DMS53 treated with DMSO at 0.1 percent for 48 hours (cell line): ENCODE measurements around the gene CNP.

Source experiments
- DNase-seq: peaks from one replicate; lab custom pipeline; 2025; ENCODE audit not compliant: unreplicated experiment; lab: John Stamatoyannopoulos, UW

The CNP gene

DNA sequence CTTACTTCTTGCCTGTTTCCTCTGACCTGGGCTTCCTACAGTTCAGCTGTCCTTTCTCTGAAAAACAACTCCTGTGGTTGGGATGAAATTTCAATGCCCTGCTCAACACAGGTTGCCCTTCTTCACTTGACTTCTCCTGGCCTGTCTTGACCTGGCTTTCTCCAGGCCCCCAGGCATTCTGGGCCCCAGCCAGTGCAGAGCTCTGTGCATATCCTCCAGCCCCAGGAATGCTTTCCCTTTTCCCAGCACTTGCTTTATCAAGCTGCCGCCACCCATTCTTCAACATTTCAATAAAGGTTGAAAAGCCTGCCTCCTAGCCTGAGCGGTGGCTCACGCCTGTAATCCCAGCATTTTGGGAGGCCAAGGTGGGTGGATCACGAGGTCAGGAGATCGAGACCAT lies 25.4 kb upstream of the CNP start:
- DNase-seq = no peak

DNA sequence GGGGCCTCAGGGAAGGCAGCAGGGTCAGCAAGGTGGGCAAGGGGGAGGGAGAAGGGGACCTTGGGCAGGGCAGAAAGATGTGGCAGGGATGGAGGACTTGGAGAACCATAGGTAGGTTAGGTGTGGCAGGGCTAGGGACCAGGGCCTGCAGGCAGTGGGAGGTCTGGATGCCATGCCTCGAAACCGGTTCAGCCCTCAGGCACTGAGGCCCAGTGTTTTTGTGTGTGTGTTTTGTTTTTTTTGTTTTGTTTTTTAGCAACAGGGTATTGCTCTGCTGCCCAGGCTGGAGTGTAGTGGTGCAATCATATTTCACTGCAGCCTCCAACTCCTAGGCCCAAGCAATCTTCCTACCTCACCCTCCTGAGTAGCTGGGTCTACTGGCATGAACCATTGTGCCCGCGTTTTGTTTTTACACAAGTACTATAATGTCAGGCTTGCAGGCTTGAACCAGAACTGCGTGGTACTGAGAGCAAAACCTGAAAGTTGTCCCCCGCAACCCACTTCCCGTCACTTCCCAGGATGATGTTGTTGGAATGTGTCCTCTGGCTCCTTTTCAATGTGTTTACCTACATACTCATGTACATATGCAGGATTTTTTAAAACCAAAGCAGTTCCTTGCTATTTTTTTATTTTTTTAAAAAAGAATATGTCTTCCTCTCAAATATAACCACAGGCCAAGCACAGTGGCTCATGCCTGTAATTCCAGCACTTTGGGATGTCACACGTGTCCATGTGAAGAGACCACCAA lies 23.8 kb upstream of the CNP start:
- DNase-seq = no peak

DNA sequence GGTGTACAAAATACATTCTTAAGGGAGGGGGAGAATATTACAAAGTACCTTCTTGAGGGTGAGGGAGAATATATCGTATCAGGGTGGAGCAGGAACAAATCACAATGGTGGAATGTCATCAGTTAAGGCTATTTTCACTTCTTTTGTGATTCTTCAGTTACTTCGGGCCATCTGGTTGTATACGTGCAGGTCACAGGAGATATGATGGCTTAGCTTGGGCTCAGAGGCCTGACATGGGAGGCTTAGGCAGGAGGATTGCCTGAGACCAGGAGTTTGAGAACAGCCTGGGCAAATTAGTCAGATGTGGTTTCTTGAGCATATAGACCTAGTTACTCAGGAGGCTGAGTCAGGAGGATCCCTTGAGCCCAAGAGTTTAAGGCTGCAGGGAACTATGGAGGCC lies 23.1 kb upstream of the CNP start:
- DNase-seq = no peak

DNA sequence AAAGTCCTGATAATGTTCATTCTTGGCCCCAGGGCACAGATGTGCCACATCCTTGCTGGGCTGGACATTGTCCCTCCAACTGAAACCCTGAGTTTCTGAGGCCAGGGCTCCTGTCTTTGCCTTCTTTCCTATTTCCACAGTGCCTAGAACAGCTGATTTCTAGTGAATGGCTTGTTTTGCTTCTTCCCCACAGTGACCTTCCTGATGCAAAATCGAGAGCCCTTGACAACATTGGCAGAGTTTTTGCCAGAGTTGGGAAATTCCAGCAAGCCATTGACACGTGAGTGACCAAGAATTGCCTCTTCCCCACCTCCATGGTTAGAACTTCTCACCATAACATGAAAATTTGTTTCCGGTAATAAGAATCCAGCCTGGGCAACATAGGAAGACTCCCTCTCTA lies 21.7 kb upstream of the CNP start:
- DNase-seq = no peak

DNA sequence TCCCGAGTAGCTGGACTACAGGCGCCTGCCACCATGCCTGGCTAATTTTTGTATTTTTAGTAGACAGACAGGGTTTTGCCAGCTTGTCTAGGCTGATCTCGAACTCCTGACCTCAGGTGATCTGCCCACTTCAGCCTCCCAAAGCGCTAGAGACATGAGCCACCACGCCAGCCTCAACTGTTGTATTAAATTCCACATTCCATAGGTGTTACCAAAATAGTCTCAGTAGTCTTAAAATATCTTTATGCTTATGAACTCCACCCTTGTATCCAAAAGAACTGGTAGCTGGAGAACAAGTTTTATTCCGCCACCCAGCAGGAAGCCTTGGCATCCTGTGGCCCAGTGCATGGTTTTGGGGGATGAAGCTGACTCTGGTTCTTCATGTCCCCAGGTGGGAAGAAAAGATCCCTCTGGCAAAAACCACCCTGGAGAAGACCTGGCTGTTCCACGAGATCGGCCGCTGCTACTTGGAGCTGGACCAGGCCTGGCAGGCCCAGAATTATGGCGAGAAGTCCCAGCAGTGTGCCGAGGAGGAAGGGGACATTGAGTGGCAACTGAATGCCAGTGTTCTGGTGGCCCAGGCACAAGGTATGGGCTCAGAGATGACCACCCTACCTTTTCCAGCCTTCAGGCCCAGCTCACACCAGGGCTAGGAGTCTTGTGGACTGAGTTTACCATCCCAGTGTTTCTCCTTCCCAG lies 17.7 kb upstream of the CNP start:
- no peak for DNase-seq

DNA sequence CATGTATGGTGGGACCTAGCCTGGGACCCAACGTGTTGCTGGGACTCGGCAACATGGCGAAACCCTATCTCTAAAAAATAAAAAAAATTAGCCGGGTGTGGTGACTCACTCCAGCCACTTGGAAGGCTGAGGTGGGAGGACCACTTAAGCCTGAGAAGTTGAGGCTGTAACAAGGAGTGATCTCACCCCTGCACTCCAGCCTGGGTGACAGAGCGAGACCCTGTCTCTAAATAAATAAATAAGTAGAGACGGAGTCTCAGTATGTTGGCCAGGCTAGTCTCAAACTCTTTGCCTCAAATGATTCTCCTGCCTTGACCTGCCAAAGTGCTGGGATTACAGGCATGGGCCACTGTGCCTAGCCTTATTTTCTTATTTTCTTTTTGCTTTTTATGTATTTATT lies 10.1 kb upstream of the CNP start:
- no peak for DNase-seq

DNA sequence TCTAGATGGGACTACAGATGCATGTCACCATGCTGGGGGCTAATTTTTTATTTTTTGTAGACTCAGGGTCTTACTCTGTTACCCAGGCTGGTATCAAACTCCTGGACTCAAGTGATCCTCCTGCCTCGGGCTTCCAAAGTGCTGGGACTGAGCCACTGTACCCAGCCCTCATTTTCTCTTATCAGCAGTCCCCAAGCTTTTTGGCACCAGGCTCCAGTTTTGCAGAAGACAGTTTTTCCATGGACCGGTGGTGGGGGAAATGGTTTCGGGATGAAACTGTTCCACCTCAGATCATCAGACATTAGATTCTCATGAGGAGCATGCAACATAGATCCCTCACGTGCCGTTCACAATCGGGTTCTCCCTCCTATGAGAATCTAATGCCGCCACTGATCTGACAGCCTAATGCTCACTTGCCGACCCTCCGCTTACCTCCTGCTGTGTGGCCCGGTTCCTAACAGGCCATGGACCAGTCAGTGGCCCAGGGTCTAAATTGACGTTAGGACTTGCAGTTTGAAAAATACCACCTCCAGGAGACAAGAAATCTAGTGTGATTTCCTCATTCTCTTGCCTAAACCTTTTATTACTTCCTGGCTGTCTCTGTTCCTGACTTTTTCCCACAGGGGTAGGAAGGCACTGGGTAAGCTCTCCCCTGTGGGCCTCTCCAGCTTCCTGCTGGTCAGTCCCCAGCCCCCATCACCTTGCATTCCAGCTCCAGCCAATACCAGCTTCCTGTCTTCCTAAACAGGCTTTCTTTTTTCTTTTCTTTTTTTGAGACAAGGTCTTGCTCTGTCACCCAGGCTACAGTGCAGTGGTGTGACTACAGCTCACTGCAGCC lies 9.3 kb upstream of the CNP start:
- DNase-seq = no peak

DNA sequence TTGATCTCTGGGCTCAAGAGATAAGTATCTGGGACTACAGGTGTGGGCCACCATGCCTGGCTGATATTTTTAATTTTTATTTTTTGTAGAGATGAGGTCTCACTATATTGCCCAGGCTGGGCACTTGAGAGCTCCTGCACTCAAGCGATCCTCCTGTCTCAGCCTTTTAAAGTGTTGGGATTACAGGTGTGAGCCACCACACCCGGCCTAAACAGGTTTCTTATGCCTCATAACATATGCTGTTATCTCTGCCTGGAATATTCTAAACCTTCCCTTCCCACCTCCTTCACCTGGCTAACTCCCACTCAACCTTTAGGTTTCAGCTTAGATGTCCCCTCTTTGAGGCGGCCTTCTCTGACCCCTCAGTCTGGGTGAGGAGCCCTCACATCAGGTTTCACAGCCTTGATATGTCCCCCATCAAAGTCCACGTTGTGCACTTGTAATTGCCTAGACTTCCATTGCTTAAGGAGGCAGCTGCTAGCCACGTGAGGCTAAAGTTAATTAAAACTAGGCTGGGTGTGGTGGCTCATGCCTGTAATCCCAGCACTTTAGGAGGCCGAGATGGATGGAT lies 8.6 kb upstream of the CNP start:
- DNase-seq = no peak

DNA sequence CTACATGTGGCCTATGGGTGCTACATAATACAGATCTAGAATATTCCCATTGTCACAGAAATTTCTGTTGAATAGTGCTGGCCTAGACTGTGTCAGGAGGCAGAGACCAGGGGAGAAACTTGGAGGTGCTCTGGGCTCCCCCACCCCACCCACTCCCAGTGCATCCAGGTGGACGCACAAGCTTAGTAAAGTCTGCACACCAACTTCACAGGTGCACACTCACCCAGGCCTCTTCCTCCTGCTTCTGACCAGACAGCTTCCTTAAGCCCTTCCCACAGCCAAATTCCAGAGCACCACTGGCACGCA lies 7.6 kb upstream of the CNP start:
- no peak for DNase-seq

DNA sequence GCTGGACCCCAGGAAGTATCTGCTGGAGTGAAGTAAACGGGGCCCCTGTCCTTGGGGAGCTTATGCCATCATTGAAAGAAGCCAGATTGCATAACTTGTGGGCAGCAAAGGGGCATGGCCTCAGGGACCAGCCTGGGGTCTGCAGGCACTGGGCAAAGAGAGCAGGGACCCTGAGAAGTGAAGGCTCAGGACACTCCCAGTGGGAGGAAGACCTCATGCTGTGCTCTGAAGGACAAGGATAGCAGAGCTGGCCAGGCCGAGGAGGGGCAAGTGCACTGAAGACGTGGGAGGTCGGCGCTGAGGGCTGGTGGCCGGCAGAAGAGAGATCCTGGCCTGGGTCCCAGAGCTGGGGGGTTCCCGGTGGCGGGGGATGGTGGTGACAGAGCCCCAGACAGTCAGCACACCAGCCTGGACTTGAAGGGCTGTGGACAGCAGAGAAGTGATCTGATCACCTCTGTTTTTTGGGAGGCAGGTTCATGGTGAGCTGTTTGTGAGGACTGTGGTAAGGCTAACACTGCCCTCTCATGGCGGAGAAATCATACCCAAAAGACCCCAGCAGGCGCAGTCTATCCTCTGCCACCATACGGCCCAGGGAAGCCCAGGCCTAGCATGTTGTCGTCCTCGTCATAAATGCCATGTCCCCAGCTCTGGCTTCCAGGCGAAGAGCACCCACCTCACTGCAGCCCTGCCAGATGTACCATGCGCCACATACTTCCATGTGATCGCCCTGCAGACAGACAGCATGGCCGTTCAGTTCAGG lies 7.1 kb upstream of the CNP start:
- DNase-seq = no peak

DNA sequence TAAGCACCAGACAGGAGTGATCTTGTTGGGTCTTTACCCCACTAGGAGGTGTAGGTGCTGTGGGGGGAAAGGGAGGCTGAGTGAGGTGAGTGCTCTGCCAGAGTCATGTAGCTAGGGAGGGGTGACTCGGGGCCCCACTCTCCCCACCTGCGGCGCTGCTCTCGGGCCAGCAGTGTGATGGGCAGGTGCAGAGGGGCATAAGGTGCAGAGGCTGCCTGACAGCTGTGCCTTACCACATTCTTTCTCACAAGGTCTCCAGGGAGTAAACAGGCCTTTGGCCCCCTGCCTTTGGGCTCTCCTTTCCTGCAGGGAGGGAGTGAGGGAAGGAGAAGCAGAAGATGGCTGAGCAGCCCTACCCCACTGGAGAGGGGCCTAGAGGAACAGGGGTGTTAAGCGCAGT lies 4.5 kb upstream of the CNP start:
- DNase-seq = no peak

DNA sequence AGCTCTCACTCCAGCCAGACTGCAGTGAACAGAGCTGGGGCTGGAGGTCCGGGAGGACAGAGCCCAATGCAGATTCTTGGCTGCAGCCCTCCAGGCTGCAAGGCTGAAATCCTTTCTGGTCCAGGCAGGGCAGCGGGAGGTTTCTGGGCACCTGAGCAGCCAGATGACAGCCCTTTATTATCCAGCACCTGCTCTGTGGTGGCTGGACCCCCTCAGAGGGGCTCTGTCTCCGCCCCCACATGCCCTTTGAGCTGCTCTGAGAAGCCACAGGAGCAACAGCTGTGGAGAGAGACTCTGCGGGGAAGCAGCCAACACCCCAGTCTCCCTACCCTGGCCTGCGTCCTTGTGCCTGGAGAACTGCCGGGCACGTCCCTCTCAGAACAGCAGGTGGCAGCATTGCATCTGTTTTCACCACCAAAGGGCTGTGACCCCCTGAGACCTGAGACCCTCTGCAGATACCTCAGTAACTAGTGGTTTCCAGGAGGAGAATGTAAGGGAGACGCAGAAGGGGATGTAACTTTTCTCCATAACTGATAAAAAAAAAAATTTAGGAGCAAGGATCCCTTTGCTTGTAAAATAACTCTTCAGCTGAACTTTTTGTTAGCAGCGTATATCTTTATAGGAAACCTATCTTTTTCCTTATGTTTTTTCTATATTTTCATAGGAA lies 3.7 kb upstream of the CNP start:
- no peak for DNase-seq

DNA sequence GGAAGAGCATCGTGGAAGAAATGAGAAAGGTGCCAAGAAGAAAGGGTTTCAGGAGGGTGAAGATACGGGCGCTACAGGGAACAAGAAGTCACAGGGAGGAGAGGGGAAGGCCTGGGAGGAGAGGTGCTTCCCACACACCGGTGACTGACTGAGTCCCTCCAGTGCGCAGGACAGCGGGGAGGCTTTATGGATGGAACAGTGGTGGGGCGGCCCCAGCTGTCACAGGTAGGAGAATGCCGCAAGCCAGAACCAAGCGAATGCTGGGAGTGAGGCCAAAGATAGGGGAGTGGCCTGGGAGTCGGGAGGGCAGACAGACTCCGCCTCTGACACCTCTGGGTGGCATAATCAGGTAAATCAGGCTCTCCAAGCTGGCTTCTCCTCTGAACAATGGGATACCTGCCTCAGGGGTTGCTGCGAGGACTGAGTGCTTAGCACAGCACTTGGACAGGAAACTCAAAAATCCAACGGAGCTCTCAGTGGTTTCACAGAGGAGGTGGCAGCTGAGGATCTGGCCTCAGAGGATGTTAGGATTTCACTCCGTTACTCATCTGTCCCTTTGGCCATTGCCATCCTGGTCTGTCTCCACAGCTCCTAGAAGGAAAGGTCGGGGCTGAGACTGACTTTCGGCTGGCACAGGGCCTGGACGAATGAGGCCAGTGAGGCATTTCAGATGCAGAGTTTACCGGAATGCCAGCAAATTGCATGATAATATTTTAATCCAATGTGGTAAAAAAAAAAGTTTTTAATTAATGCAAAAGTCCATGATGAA lies 717 bp upstream of the CNP start:
- peak; percentile 91 for DNase-seq

DNA sequence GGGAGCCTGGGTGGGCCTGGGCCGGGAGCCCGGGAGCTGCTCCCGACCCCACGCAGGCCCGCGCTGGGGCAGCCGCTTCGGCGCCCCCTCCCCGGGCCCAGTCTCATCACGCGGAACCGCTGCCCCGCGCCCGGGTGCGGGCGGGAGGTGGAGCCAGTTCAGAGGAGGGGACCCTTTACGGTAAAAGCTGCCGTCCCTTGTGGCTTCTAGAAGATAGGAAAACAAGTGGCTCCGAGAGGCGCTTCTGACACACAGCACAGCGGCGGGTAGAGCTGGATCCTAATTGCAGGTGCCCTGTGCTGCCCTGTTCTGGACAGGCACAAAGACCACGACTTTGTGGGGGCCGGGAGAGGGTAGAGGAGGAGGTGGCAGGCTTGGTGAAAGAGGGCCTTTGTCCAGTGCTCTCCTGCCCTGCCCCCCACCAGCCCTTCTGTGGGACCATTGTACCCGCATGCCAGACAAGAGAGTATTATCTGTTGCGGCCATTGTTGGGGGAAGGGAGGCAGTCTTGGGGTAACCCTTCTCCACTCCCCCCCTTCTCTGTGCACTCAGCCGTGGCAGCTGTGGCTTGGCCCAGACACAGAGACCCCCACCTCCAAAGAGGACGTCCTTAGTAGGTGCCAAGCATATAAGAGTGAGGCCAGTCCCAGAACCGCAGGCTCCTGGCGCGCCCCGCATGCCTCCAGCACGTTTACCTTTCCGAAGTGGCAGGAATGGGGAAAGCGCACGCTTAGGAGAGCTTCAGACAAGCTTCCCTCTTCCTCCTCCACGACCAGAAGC lies 736 bp downstream of the CNP start:
- DNase-seq = no peak

DNA sequence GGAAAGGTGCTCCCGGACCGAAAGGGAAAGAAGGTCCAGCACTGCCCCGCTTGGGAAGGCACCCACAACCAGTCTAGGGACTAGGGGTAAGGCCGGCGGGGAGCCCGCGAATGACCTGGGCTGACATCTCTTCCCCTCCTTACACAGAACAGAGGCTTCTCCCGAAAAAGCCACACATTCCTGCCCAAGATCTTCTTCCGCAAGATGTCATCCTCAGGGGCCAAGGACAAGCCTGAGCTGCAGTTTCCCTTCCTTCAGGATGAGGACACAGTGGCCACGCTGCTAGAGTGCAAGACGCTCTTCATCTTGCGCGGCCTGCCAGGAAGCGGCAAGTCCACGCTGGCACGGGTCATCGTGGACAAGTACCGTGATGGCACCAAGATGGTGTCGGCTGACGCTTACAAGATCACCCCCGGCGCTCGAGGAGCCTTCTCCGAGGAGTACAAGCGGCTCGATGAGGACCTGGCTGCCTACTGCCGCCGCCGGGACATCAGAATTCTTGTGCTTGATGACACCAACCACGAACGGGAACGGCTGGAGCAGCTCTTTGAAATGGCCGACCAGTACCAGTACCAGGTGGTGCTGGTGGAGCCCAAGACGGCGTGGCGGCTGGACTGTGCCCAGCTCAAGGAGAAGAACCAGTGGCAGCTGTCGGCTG lies 1.5 kb downstream of the CNP start:
- DNase-seq = no peak

DNA sequence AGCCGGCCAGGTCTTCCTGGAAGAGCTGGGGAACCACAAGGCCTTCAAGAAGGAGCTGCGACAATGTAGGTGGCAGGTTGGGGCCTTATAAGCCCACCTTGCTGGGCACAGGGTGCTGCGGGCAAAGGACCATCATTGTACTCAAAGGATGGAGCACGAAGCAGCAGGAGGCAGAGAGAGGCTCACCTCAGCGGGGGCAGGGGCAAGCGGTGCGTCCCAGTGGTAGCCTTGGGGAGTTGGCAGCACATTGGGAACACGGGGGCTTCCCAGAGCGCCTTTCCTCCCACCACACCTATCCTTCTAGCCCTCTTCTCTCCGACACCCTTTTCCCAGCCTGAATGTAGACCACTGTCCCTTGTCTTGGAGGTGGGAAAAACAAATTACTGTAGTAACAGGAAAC lies 2.1 kb downstream of the CNP start:
- DNase-seq = no peak

DNA sequence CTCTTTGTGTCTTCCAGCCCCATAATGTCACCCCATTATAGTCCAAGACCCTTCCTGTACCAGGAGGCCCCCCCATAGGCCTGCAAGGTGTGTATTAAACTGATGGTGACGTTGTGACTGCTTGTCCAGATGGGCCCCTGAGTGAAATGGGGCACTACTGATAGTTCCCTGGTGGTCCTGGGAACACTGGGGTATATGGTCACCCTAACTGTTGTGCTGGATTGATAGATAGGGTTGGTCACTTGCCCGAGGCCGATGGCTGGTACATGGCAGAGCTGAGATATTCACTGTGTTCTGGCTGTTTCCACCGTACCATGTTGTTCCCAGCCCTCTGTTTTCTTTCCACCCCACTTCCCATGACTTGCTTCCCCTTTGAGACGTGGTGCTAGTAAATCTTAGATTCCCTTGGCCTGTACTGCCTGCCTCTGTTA lies 4.3 kb downstream of the CNP start:
- no peak for DNase-seq

DNA sequence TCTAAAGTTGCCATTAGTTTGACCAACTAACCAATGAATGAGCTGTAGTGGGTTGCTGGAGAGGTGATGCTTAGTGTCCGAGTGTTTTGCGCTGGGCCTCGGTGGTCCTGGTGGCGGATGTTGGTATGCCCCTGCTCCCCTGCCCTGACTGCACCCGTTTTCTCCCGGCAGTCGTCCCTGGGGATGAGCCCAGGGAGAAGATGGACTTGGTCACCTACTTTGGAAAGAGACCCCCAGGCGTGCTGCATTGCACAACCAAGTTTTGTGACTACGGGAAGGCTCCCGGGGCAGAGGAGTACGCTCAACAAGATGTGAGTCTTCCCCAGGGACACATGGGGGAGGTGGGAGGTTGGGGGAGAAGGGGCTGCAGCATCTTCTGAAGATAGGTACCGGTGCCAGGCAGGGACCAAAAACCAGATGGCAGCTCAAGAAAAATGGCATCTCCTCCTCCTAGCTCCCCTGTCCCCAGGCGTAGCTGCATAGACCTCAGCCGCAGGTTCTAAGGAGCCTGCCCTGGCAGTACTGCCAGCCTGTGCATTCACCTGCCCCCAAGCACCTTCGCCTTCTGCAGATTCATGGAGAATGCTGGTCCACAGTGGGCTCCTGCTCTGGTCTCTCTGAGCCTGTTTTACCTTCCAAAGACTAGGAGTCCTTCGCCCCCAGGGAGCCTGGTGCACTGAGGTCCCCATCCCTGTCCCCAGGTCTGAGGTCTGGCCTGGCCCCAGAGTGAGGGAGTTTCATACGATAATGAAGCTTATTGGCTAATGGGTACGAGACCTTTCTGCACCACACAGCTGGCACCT lies 5.3 kb downstream of the CNP start:
- DNase-seq = no peak
